ENCODE measurements around the gene N4BP2.
"Not testable (repeated sequence)": the region's sequence is repeated elsewhere in the genome, so short reads cannot be mapped to it uniquely, and the experiment has no call there.

N4BP2 gene

DNA sequence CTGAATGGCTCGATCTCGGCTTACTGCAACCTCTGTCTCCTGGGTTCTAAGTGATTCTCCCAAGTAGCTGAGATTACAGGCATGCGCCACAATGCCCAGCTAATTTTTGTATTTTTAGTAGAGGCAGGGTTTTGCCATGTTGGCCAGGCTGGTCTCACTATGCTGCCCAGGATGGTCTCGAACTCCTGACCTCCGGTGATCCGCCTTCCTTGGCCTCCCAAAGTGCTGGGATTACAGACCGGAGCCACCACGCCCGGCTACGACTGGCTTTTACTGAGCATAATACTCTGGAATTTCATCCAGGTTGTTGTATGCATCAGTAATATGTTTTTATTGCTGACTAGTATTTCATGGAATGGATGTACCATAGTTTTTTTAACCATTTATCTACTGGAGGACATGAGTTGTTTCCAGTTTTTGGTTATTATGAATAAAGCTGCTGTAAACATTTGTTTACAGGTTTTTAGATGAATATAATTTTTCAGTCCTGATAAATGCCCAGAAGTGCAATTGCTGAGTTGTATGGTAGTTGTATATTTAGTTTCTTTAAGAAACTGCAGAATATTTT, 31.2 kb downstream of the N4BP2 start:
- DNase-seq = no peak

DNA sequence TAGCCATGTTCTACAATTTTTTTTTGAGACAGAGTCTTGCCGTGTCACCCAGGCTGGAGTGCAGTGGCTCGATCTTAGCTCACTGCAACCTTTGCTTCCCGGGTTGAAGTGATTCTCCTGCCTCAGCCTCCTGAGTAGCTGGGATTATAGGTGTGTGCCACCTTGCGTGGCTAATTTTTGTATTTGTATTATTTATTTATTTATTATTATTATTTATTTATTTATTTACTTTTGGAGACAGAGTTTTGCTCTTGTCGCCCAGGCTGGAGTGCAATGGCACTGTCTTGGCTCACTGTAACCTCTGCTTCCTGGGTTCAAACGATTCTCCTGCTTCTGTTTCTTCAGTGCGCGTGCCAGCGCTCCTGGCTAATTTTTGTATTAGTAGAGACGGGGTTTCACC, 36.8 kb downstream of the N4BP2 start:
- DNase-seq = not testable (repeated sequence)

GRCh38 chr4:40099010-40099409, 42.4 kb downstream of the N4BP2 start:
- no peak for DNase-seq

GRCh38 chr4:40107150-40107549, 50.5 kb downstream of the N4BP2 start:
- not testable (repeated sequence) for DNase-seq

GRCh38 chr4:40112027-40112792, 55.6 kb downstream of the N4BP2 start:
- DNase-seq = no peak

DNA sequence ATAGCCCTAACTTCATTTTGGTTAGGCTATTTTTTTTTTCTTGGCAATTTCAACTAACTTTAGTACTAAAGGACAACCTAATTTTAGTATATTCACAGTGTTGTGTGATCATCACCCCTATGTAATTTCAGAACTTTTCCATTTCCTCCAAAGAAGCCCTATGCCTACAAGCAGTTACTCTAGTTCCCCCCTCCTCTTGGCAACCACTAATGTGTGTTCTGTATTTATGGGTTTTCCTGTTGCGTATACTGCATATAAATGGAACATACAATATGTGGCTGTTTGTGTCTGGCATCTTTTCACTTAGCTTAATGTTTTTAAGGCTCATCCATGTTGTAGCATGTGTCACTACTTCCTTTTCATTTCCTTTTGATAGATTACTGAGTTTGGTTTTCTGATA, 57.6 kb downstream of the N4BP2 start:
- DNase-seq = no peak

DNA sequence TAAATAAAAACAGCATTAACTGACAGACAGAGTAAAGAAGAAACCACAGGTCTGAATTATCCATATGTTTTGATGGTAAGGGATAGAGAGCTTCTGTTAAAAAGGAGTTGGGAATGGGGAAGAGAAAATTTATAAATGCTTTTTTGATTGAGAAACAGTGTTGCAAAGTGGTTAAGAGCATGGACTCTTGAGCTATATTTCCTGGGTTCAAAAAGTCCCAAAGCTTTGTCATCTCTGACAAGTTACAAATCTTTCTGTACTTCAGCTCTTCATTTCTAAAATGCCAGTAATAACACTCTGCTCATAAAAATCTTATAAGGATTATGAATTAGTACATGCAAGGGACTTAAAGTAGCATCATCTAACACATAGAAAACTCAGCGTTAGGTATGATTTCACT, 62.2 kb downstream of the N4BP2 start:
- no peak for DNase-seq

DNA sequence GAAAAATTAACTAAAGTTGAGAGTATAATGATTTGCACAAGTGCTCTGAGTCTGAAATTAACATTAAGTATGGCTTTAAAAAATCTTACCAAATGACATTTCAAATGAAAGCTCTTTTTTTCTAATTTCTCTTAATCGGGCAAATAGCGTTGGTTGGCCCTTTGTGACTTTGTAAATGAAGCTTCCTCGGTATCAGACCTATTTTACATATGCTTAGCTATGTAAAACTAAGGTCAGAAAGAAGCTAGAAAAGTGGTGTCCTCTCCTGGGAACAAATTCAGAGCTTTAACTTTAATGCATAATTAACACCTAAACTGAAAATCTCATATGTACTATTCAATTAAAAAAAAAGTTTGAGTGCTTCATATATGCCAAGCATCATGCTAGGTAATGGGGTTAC, 62.7 kb downstream of the N4BP2 start:
- DNase-seq = no peak

GRCh38 chr4:40121515-40121914, 64.9 kb downstream of the N4BP2 start:
- peak in 5 of 56 donors; percentile 1 to 18 (median 1) for DNase-seq

DNA sequence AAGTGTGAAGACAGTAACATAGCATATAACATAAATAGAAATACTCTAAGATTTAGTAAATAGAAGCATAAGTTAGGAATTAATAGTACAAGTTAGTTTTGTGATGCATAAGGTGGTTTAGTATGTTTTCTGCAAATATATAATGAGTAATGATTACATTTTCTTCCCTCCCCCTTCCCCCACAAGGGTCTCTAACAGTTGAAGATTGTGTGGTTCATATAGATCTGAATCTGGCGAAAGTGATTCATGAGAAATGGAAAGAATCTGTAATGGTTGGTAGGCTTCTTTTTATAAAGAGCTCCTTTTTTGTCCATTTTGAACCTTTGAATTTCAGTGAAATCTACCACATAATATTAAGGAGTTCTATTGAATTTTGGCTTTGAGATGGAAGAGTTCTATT, 66.3 kb downstream of the N4BP2 start:
- DNase-seq = no peak

GRCh38 chr4:40124690-40125089, 68.0 kb downstream of the N4BP2 start:
- no peak for DNase-seq

- DNase-seq = no peak
Measured at GRCh38 chr4:40130401-40131036, 73.9 kb downstream of the N4BP2 start.

- DNase-seq = no peak
Measured at GRCh38 chr4:40132816-40133215, 76.2 kb downstream of the N4BP2 start.

DNA sequence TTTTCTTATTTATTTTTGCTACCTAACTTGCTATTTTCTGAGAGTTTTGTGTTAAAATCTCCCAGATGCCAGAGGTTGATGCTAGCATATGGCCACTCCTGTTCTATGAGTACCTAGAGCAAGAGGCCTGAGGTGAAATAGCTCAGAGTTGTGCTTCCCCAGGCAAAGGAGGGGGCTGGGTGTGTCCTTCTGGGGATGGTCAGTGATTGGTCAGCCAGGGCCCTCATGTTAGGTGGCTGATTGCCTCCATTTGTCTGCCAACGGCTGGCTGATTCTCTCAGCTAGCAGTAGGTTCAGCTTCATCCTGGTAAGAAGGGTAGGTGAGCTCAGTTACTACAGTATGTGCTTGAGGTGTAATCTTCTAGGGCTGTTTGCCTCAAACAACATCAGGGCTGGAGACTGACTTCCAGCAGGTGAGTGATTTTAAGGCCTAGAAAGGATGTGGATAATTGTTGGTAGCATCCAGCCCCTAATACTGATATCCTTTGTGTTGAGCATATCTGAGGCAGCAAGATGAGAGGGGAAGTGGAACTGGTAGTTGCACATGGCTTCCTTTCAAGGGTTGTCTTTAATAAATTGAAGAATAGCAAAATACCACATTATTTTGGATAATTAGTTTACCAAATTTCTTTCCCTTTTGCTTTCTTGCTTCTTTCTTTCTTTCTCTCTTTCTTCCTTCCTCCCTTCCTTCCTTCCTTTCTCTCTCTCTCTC, 77.7 kb downstream of the N4BP2 start:
- DNase-seq = no peak

DNA sequence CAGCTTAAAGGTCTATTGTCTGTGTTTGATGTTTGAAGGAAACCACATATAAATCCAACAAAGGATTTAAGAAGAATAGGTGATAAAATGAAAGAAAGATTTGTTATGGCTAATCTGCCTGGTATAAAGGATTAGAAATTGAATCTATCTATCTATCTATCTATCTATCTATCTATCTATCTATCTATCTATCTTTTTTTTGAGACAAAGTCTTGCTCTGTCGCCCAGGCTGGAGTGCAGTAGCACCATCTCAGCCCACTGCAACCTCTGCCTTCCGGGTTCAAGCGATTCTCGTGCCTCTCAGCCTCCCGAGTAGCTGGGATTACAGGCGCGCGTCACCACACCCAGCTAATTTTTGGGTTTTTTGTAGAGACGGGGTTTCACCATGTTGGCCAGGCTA, 79.6 kb downstream of the N4BP2 start:
- not testable (repeated sequence) for DNase-seq

GRCh38 chr4:40140196-40140595, 83.5 kb downstream of the N4BP2 start:
- no peak for DNase-seq

GRCh38 chr4:40140597-40140996, 83.9 kb downstream of the N4BP2 start:
- not testable (repeated sequence) for DNase-seq

DNA sequence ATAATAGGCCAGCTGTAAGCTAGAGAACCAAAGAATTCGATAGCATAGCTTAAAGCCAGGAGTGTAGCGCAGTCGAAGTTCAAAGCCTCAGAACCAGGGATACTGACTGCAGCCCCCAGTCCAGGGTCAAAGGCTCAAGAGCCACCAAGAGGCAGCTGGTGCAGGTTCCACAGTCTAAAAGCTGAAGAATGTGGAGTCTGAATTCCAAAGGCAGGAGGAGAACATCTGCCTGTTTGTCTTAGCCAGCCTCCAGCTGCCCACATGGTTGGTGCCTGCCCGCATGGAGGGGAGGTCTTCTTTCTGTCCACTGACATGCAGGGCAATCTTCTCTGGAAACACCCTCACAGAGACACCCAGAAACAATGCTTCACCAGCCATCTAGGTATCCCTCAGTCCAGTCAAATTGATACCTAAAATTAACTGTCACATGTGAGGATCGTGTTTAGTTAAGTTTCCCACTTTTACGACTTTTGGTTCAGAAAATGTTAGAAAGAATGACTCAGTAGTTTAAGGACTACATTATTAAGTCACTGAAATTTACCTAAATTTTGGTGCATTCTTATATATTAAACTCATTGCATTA, 87.4 kb downstream of the N4BP2 start:
- DNase-seq = no peak

GRCh38 chr4:40144716-40145115, 88.1 kb downstream of the N4BP2 start:
- no peak for DNase-seq

GRCh38 chr4:40147490-40147889, 90.8 kb downstream of the N4BP2 start:
- DNase-seq = not testable (repeated sequence)

DNA sequence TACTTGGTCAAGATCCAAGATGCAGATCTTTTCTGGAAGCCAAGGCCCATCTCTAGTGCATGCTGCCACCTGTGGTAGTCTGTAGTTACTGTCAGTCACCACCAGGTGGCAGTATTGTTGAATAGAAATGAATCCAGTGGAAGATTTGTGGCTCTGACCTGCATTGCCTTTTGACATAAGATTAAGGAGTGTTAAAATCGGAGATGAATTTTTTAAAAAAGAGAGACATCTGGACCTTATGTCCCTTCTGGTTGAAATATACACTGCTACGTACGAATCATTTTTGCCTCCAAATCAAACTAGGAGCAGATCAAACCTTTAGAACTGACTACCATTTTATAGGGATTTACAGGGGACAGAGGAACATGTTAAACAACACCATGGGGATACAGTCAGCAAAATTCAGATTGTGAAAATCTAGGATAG, 93.3 kb downstream of the N4BP2 start:
- DNase-seq = peak in 21 of 56 donors; percentile 0 to 68 (median 7)

GRCh38 chr4:40150932-40151331, 94.3 kb downstream of the N4BP2 start:
- DNase-seq = no peak

Data from nucleus accumbens (tissue), 56 donors.